ENCODE data around the gene NXT1. TPM values are rescaled to one million over a fixed set of nuclear protein-coding genes. Genes with fewer than 3 reads are reported as not detected.

Gene NXT1
- total RNA-seq, 4 donors from 2014 or later = 29.2 to 40.2 (median 35.1) TPM

- H3K4me3 ChIP-seq (ENCODE audit: low read depth, poor library complexity, severe bottlenecking) = peak overlapping the region; percentile 56
- DNase-seq (ENCODE audit: low spot score in 2 of 2) = no peak
- intact Hi-C loops (cut with DNase I; ENCODE audit: low total_unique reads) = no loop called here
- TF ChIP-seq POLR2A (IDR thresholded peaks at IDR 0.05) = no peak
- TF ChIP-seq CTCF (IDR thresholded peaks at IDR 0.05) = no peak
- 5 to 7% methylated on average over 8 of the region's 8 CpGs for WGBS, 2 donors
Observed at GRCh38 chr20:23361119-23361475, 10.5 kb downstream of the NXT1 start.

- 0 to 1% methylated on average over 19 to 62 of the region's 114 CpGs for WGBS, 2 donors
- TF ChIP-seq CTCF (IDR thresholded peaks at IDR 0.05) (peak in 1 of 3 donors; percentile 96), POLR2A (IDR thresholded peaks at IDR 0.05) (peak in 1 of 2 donors; percentile 85)
- peak; percentile 97 to 100 for DNase-seq (ENCODE audit: low spot score in 2 of 2)
- peak within 1 kb of the TSS; percentile 56 for H3K4me3 ChIP-seq (ENCODE audit: low read depth, poor library complexity, severe bottlenecking)
- intact Hi-C loops (cut with DNase I; ENCODE audit: low total_unique reads) = no loop called here
Observed at GRCh38 chr20:23361476-23362391, 11.1 kb downstream of the NXT1 start, which contains the start of gene GZF1. Gene GZF1 (plus strand): TSS chr20:23362182. CDS start chr20:23364384, 2,202 bp downstream.

GRCh38 chr20:23362392-23363256 is 12.0 kb downstream of the NXT1 start:
- TF ChIP-seq POLR2A (IDR thresholded peaks at IDR 0.05) = no peak
- no peak for TF ChIP-seq CTCF (IDR thresholded peaks at IDR 0.05)
- DNase-seq (ENCODE audit: low spot score in 2 of 2) = peak; percentile 42 to 92
- 7 to 19% methylated on average over 11 to 40 of the region's 50 CpGs for WGBS, 2 donors
- H3K4me3 ChIP-seq (ENCODE audit: low read depth, poor library complexity, severe bottlenecking) = peak overlapping the region; percentile 47
- intact Hi-C loops (cut with DNase I; ENCODE audit: low total_unique reads) = no loop called here

GRCh38 chr20:23363257-23363649 is 12.7 kb downstream of the NXT1 start:
- no peak for DNase-seq (ENCODE audit: low spot score in 2 of 2)
- WGBS, 2 donors = 48 to 52% methylated on average over 4 of the region's 4 CpGs
- no peak overlapping the region for H3K4me3 ChIP-seq (ENCODE audit: low read depth, poor library complexity, severe bottlenecking)
- intact Hi-C loops (cut with DNase I; ENCODE audit: low total_unique reads) = no loop called here
- TF ChIP-seq CTCF (IDR thresholded peaks at IDR 0.05) (no peak), POLR2A (IDR thresholded peaks at IDR 0.05) (no peak)

GRCh38 chr20:23365390-23366165 is 15.0 kb downstream of the NXT1 start:
- intact Hi-C loops (cut with DNase I; ENCODE audit: low total_unique reads) = no loop called here
- 95% methylated on average over 64 of the region's 65 CpGs for WGBS, 2 donors
- no peak overlapping the region for H3K4me3 ChIP-seq (ENCODE audit: low read depth, poor library complexity, severe bottlenecking)
- TF ChIP-seq POLR2A (IDR thresholded peaks at IDR 0.05) (no peak), CTCF (IDR thresholded peaks at IDR 0.05) (no peak)
- no peak for DNase-seq (ENCODE audit: low spot score in 2 of 2)
